RCC 7860 (cell line): Measurements from ENCODE around the gene CLPSL2.

Experiments used
- DNase-seq: peaks from one replicate; pipeline ENCODE4 v3.0.0-alpha.2; 2015; ENCODE audit warnings: low spot score
- FAIRE-seq: peaks from 2 replicates; lab custom pipeline; 2012; peaks lifted over from hg19 to GRCh38; lab: Jason Lieb, UNC

The CLPSL2 gene

GRCh38 chr6:35745509-35745908 is 30.9 kb upstream of the CLPSL2 start:
- DNase-seq: no peak
- no peak for FAIRE-seq

GRCh38 chr6:35746516-35746915 is 29.9 kb upstream of the CLPSL2 start:
- FAIRE-seq: no peak
- DNase-seq: no peak

GRCh38 chr6:35747877-35748276 is 28.5 kb upstream of the CLPSL2 start:
- DNase-seq (no peak), FAIRE-seq (no peak)

- FAIRE-seq (no peak), DNase-seq (no peak)
Observed at GRCh38 chr6:35750557-35750956, 25.8 kb upstream of the CLPSL2 start.

- FAIRE-seq (no peak), DNase-seq (no peak)
Observed at GRCh38 chr6:35751594-35751993, 24.8 kb upstream of the CLPSL2 start.

GRCh38 chr6:35752330-35752729 is 24.1 kb upstream of the CLPSL2 start:
- FAIRE-seq: no peak
- no peak for DNase-seq

- DNase-seq (no peak), FAIRE-seq (no peak)
Observed at GRCh38 chr6:35754452-35755277, 21.7 kb upstream of the CLPSL2 start.

GRCh38 chr6:35755278-35755924 is 21.0 kb upstream of the CLPSL2 start:
- no peak for DNase-seq
- FAIRE-seq: no peak

GRCh38 chr6:35757456-35758123 is 18.8 kb upstream of the CLPSL2 start:
- no peak for FAIRE-seq

GRCh38 chr6:35759426-35759825 is 17.0 kb upstream of the CLPSL2 start:
- FAIRE-seq: no peak

More at GRCh38 chr6:35757456-35758123, 18.8 kb upstream of the CLPSL2 start:
- DNase-seq: no peak

GRCh38 chr6:35765739-35766138 is 10.7 kb upstream of the CLPSL2 start:
- no peak for FAIRE-seq
- DNase-seq: no peak

More at GRCh38 chr6:35759426-35759825, 17.0 kb upstream of the CLPSL2 start:
- no peak for DNase-seq

GRCh38 chr6:35769211-35769610 is 7.2 kb upstream of the CLPSL2 start:
- DNase-seq (no peak), FAIRE-seq (no peak)

- no peak for FAIRE-seq
- DNase-seq: no peak
Observed at GRCh38 chr6:35771343-35771627, 5.1 kb upstream of the CLPSL2 start.

- FAIRE-seq: no peak
- DNase-seq: no peak
Observed at GRCh38 chr6:35774116-35774794, 2.1 kb upstream of the CLPSL2 start.

GRCh38 chr6:35775031-35775430 is 1.4 kb upstream of the CLPSL2 start:
- FAIRE-seq (no peak), DNase-seq (no peak)

- DNase-seq: no peak
- no peak for FAIRE-seq
Observed at GRCh38 chr6:35777356-35778102, 1.1 kb downstream of the CLPSL2 start.

GRCh38 chr6:35778437-35778836 is 2.0 kb downstream of the CLPSL2 start:
- DNase-seq: no peak
- no peak for FAIRE-seq

- FAIRE-seq (no peak), DNase-seq (no peak)
Observed at GRCh38 chr6:35780719-35781118, 4.3 kb downstream of the CLPSL2 start, which contains the start of gene CLPSL1. CLPSL1 (plus strand) TSS chr6:35781019; CDS start chr6:35781111, 92 bp downstream.

- DNase-seq (no peak), FAIRE-seq (no peak)
Observed at GRCh38 chr6:35781290-35781689, 4.9 kb downstream of the CLPSL2 start.

- FAIRE-seq (no peak), DNase-seq (no peak)
Observed at GRCh38 chr6:35782424-35782823, 6.0 kb downstream of the CLPSL2 start.

- FAIRE-seq (no peak), DNase-seq (no peak)
Observed at GRCh38 chr6:35784200-35784599, 7.8 kb downstream of the CLPSL2 start.
